Tracheal epithelial cell (primary cell): ENCODE measurements around the gene MRS2. TPM values are rescaled to one million over a fixed set of nuclear protein-coding genes. Genes with fewer than 3 reads are reported as not detected.

Experiments used
- total RNA-seq: library from RNA; depleted of rRNA; stranded (reverse); fragments of >200 nt; gene quantifications from 2 replicates; pipeline ENCODE4 v1.2.1, GENCODE V29; 2014

Gene MRS2
- total RNA-seq, result 34.7 and 43.7 TPM in 2 replicates

GRCh38 chr6:24402697-24403500 lies at the start of gene MRS2:
Gene MRS2 (plus strand): TSS chr6:24402936. CDS start chr6:24403047, 111 bp downstream.

GRCh38 chr6:24357336-24358218 lies 45.2 kb upstream of the MRS2 start, which contains the start of gene DCDC2:
Gene DCDC2 (minus strand): TSS chr6:24358059. CDS start chr6:24357750, 309 bp downstream.

Other genes starting within 250 kb of the MRS2 start
- gene DCDC2, start 44.9 kb upstream of the MRS2 start, total RNA-seq, result 0.43 and 55.7 TPM in 2 replicates
- gene GPLD1, start 86.6 kb downstream of the MRS2 start, total RNA-seq, result 0.21 TPM in 1 of 2 replicates, not detected in the other
- 2.3 and 2.4 TPM in 2 replicates for gene ALDH5A1, start 92.0 kb downstream of the MRS2 start, total RNA-seq
- gene KIAA0319, start 243.3 kb downstream of the MRS2 start, total RNA-seq, result under 0.01 and 0.21 TPM in 2 replicates